Gastrocnemius medialis (tissue), 4 donors: Measurements from ENCODE around the gene FNDC11. TPM values are rescaled to one million over a fixed set of nuclear protein-coding genes. Genes with fewer than 3 reads are reported as not detected.

Source experiments
- ATAC-seq, 2 donors: fragments of 150-250 bp; one replicate each; pipeline ENCODE4 v1.9.1; 2016
- DNase-seq, 2 donors: peaks; one replicate each; pipeline ENCODE4 v3.0.0-alpha.2; 2019
- H3K27ac ChIP-seq, 4 donors: fragments of 200-600 bp; sonication (generic); 1 replicate in 1 of 4; 2 replicates in 3 of 4; pipeline ENCODE4 v1.5.1; 2016 to 2018; ENCODE audit warnings: mild to moderate bottlenecking in 2 of 4, moderate library complexity in 1 of 4
- H3K27me3 ChIP-seq, 3 donors: fragments of 200-600 bp; sonication (generic) in 2 of 3; 1 replicate in 1 of 3; 2 replicates in 2 of 3; pipeline versions ENCODE4 v1.5.1 to v1.6.0; 2016 to 2019; ENCODE audit warnings: mild to moderate bottlenecking in 1 of 3, moderate library complexity in 1 of 3
- H3K36me3 ChIP-seq, 2 donors: fragments of 200-600 bp; sonication (generic) in 1 of 2; one replicate each; pipeline ENCODE4 v1.5.1; 2017 to 2018
- H3K4me1 ChIP-seq, 2 donors: fragments of 200-600 bp; sonication (generic) in 1 of 2; one replicate each; pipeline ENCODE4 v1.5.1; 2016 to 2017; ENCODE audit warnings: mild to moderate bottlenecking in 2 of 2
- H3K4me3 ChIP-seq, 4 donors: fragments of 200-600 bp; sonication (generic) in 3 of 4; 1 replicate in 1 of 4; 2 replicates in 3 of 4; pipeline ENCODE4 v1.5.1; 2016 to 2019; ENCODE audit warnings: mild to moderate bottlenecking in 2 of 4
- H3K9me3 ChIP-seq, 3 donors: fragments of 200-600 bp; sonication (generic) in 2 of 3; 1 replicate in 1 of 3; 2 replicates in 2 of 3; pipeline ENCODE4 v1.5.1; 2016 to 2019
- POLR2A ChIP-seq, 2 donors: fragments of 450-650 bp; IDR thresholded peaks; one replicate each; pipeline ENCODE4 v1.6.1; 2017; ENCODE audit warnings: antibody characterized with exemption in 2 of 2, mild to moderate bottlenecking in 2 of 2, moderate library complexity in 2 of 2
- in situ Hi-C, 4 donors: fragments of 200-750 bp; cut with MboI; loops; one replicate each; pipeline versions ENCODE4 v1.15.0 to v1.8.0; 2017; ENCODE audit warnings: low sequenced_read_pairs in 4 of 4
- intact Hi-C: fragments of 100-400 bp; cut with DNase I; formaldehyde crosslinking; loops from one replicate; pipeline ENCODE4 v1.15.1; 2023; ENCODE audit warnings: low total_unique reads
- total RNA-seq, 4 donors: library from RNA; depleted of rRNA; stranded (reverse); fragments of >200 nt; gene quantifications; one replicate each; pipeline versions ENCODE4 v1.1.0 to v1.2.3, GENCODE V29; 2016
- TF ChIP-seq, protein P1 (sequence below), 5 experiments: fragments of 450-650 bp in 3 of 5; fragments of 200-600 bp in 2 of 5; sonication (generic) in 2 of 5; IDR thresholded peaks in 4 of 5; conservative IDR thresholded peaks in 1 of 5; 1 replicate in 4 of 5; 2 replicates in 1 of 5; pipeline ENCODE4 v1.5.1; 2016 to 2019; ENCODE audit warnings: antibody characterized with exemption in 5 of 5, mild to moderate bottlenecking in 3 of 5, moderate library complexity in 3 of 5

The FNDC11 gene
- total RNA-seq, 4 donors from 2014 or later: 0.13 TPM; not detected in 3

GRCh38 chr20:63525185-63525584 is 28.8 kb upstream of the FNDC11 start:
- intact Hi-C loops (no loop called here), in situ Hi-C loops (loop anchor here in 1 of 4 donors (25.0 kb wide), 1 partner anchor 112 kb away; the partner anchor contains the start of gene GMEB2)

GRCh38 chr20:63525971-63526370 is 28.0 kb upstream of the FNDC11 start:
- Histone ChIP-seq H3K9me3 (no peaks in the 10 kb centered on the region), H3K27ac (no peak overlapping the region), H3K4me3 (no peak overlapping the region), H3K27me3 (peaks cover 6 to 17% (median 12%) of the 10 kb centered on the region in 3 donors), H3K4me1 (peaks cover 8 to 16% of the 10 kb centered on the region in 2 donors), H3K36me3 (no peaks in the 10 kb centered on the region)
- in situ Hi-C loops (loop anchor here in 1 of 4 donors (25.0 kb wide), 1 partner anchor 111 kb away; the partner anchor contains the start of gene GMEB2), intact Hi-C loops (no loop called here)
- ATAC-seq (no peak), DNase-seq (no peak)
- TF ChIP-seq, protein P1, sequence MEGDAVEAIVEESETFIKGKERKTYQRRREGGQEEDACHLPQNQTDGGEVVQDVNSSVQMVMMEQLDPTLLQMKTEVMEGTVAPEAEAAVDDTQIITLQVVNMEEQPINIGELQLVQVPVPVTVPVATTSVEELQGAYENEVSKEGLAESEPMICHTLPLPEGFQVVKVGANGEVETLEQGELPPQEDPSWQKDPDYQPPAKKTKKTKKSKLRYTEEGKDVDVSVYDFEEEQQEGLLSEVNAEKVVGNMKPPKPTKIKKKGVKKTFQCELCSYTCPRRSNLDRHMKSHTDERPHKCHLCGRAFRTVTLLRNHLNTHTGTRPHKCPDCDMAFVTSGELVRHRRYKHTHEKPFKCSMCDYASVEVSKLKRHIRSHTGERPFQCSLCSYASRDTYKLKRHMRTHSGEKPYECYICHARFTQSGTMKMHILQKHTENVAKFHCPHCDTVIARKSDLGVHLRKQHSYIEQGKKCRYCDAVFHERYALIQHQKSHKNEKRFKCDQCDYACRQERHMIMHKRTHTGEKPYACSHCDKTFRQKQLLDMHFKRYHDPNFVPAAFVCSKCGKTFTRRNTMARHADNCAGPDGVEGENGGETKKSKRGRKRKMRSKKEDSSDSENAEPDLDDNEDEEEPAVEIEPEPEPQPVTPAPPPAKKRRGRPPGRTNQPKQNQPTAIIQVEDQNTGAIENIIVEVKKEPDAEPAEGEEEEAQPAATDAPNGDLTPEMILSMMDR (IDR thresholded peaks at IDR 0.05 in 4 of 5, conservative IDR thresholded peaks at IDR 0.05 in 1 of 5): no peak

More at GRCh38 chr20:63525185-63525584, 28.8 kb upstream of the FNDC11 start:
- no peak overlapping the region for H3K27ac ChIP-seq
- TF ChIP-seq, protein P1 (IDR thresholded peaks at IDR 0.05 in 4 of 5, conservative IDR thresholded peaks at IDR 0.05 in 1 of 5): no peak
- TF ChIP-seq POLR2A (IDR thresholded peaks at IDR 0.05): no peak
- H3K27me3 ChIP-seq: peaks cover 0 to 13% (median 5%) of the 10 kb centered on the region in 3 donors
- H3K36me3 ChIP-seq: no peaks in the 10 kb centered on the region
- ATAC-seq (no peak), DNase-seq (no peak)
- H3K9me3 ChIP-seq: no peaks in the 10 kb centered on the region
- H3K4me1 ChIP-seq: peaks cover 8 to 16% of the 10 kb centered on the region in 2 donors
- no peak overlapping the region for H3K4me3 ChIP-seq

DNA sequence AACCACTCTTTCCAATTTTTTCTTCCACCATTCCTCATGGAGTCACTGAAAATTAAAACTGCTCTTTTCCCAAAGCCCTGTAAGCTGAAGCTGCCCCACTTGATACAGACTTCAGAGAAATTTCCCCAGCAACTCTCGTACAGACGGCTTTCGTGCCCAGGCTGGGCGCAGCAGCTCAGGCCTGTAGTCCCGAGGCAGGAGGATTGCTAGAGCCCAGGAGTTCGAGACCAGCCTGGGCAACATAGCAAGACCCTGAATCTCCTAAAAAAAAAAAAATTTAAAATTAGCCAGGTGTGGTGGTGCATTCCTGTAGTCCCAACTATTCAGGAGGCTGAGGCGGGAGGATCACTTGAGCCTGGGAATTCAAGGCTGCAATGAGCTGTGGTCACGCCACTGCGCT is 26.8 kb upstream of the FNDC11 start:
- no peak for ATAC-seq
- in situ Hi-C loops: loop anchor here in 1 of 4 donors (25.0 kb wide), 1 partner anchor 110 kb away; the partner anchor contains the start of gene GMEB2
- TF ChIP-seq POLR2A (IDR thresholded peaks at IDR 0.05): no peak
- TF ChIP-seq, protein P1 (IDR thresholded peaks at IDR 0.05 in 4 of 5, conservative IDR thresholded peaks at IDR 0.05 in 1 of 5): no peak
- Histone ChIP-seq H3K4me1 (peaks cover under 1 to 5% of the 10 kb centered on the region in 2 donors), H3K9me3 (no peaks in the 10 kb centered on the region), H3K4me3 (no peak overlapping the region), H3K36me3 (no peaks in the 10 kb centered on the region), H3K27me3 (peaks cover 6 to 17% (median 17%) of the 10 kb centered on the region in 3 donors), H3K27ac (no peak overlapping the region)
- no peak for DNase-seq
- intact Hi-C loops: no loop called here

DNA sequence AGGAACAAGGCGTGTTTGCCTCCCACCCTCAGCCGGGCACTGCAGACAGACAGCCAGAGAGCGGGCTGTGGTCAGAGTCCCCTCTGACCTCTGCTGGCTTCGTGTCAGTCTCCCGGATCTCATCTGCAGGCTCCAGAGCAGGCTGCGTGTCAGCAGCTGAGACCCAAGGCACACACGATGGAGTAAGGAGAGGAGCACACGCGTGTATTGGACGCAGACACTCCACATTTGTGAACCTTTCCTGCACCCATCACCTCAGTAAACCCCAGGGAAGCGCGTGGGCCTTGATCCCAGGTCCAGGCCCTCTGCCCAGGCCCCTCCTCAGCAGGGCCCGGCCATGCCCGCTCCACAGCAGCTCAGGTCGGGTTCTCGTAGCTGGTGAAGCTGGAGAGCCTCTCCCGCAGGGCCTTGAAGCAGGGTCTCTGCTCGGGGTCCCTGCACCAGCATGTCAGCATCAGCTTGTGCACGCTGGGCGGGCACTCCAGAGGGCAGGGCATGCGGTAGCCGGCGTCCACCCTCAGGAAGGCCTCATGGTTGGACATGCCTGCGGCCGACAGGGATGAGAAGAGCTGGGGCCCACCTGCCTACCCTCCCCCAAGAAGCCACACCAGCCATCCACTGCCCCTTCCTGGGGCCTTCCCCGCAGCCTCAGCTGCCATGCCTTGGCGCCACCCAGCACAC is 24.6 kb upstream of the FNDC11 start:
- in situ Hi-C loops: loop anchor here in 1 of 4 donors (25.0 kb wide), 1 partner anchor 108 kb away; the partner anchor contains the start of gene GMEB2
- ATAC-seq (no peak), DNase-seq (no peak)

More for the DNA sequence above, 24.6 kb upstream of the FNDC11 start:
- H3K4me3 ChIP-seq: no peak overlapping the region
- H3K36me3 ChIP-seq: no peaks in the 10 kb centered on the region
- no peak overlapping the region for H3K27ac ChIP-seq
- no peak for TF ChIP-seq POLR2A (IDR thresholded peaks at IDR 0.05)
- TF ChIP-seq, protein P1 (IDR thresholded peaks at IDR 0.05 in 4 of 5, conservative IDR thresholded peaks at IDR 0.05 in 1 of 5): no peak
- intact Hi-C loops: no loop called here
- peaks cover 23 to 35% (median 32%) of the 10 kb centered on the region in 3 donors for H3K27me3 ChIP-seq
- H3K4me1 ChIP-seq: no peaks in the 10 kb centered on the region
- no peaks in the 10 kb centered on the region for H3K9me3 ChIP-seq
